Measurements from ENCODE around the gene NFATC3.

- TF ChIP-seq CTCF (IDR thresholded peaks at IDR 0.05; ENCODE audit: poor library complexity) = no peak
- TF ChIP-seq EZH2 (IDR thresholded peaks at IDR 0.05; ENCODE audit: borderline replicate concordance) = no peak
- TF ChIP-seq EZH2phosphoT487 (IDR thresholded peaks at IDR 0.05; ENCODE audit: low read depth, severe bottlenecking, unreplicated experiment) = no peak
These were observed 30.7 kb downstream of the NFATC3 start for GRCh38 chr16:68115851-68116250.
